Activated CD4-positive, CD25-positive, alpha-beta regulatory T cell treated with anti-CD3 and anti-CD28 coated beads, Interleukin-2, amount 50 U/mL, for 24 hours (primary cell): ENCODE measurements around the gene MARCHF11.

Source experiments
- ATAC-seq, 2 donors: fragments of 150-1000 bp; cut with Tn5 transposase; one replicate each; pipeline ENCODE4 v1.10.0; 2021; ENCODE audit warnings: mild to moderate bottlenecking in 1 of 2, moderate library complexity in 1 of 2

Gene MARCHF11

DNA sequence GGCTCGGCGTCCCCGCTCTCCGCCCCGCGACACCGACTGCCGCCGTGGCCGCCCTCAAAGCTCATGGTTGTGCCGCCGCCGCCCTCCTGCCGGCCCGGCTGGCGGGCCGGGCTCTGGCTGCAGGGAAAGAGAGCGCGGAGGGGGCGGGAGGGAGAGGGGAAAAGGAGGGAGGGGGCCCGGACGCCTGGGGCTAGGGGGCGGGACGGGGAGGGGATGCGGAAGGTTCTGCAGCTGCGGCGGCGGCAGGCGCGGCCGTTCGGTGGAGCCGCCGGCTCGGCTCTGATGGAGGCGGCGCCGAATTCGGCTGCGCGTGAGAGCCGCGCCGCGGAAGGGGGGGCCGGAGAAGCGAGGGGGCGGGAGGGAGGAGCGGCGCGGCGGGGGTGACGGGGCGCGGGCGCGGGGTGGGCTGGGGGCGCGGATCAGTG, at the start of gene MARCHF11:
MARCHF11 (minus strand) TSS at position 281 of the 425 bp plus-strand sequence; CDS start at position 65, 216 bp downstream.
- no peak for ATAC-seq

DNA sequence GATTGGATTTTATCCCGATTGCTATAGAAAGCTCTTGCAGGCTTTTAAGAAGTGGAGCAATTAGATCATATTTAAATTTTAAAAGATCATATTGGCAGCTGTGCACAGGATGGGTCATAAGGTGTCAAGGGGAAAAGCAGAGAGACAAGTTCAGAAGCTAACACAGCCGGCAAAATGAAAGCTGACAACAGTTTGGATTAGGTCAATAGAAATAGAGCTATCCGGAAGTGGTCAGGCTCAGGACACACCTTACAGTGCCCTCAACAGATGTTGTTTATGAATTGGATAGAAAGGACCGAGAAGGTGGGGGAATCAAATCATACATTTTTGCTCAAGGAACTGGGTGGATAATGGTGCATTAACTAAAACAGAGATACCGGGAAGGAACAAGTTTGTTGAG, 46.3 kb upstream of the MARCHF11 start:
- ATAC-seq: no peak

DNA sequence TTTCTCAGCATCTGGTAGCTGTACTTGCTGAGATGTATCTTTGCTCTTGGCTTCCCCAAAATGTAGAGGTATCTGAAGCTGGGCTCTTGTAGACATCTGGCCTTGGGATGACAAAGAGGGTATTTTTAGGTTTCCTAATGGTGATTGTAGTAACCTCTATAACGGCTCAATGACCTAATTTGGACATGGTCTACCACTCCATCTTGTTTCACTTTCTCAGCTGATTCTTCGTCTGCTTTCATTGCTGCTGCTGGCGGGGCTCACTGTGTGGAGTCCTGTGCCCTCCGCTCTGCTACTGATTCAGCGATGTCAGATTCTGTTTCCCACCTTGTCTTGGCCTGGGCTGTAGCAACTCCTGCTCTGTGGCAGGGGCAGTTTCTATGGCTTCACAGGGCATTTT, 12.7 kb upstream of the MARCHF11 start:
- ATAC-seq: no peak

DNA sequence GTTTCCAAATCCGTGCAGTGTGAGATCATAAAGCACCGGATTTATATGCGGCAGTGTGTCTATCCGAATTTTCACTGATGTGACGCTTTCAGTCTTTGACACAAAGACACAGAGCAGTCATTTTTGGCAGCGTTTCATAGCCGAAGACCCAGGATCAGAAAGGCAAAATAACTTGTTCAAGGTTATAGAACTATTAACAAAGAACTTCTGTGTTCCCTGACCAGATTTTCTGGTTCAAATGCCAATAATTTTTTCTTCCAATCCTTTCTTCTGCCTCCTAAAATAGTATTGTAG, 1.1 kb upstream of the MARCHF11 start:
- ATAC-seq: no peak

- ATAC-seq: no peak
These were observed 571 bp upstream of the MARCHF11 start for GRCh38 chr5:16179936-16180788.

GRCh38 chr5:16178745-16179372, 732 bp downstream of the MARCHF11 start:
- ATAC-seq: no peak

DNA sequence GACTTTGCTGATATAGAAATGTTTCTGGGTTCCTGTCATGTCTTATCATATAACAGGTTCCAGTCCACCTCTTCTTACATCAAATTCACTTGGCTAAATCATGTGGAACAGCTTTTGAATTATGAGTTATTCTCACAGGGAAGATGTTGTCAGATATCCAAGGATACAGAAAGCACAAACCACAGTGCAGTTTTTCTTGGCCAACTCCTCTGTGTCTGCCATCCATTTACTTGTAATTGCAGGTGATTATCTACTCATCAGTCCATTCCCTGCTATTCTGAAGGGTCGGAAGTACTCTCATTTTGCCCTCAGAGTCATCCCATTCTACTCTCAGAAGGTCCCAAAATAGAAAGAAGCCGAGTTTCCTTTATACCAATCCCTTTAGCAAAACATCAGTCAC, 10.0 kb downstream of the MARCHF11 start:
- no peak for ATAC-seq

GRCh38 chr5:16160706-16161105, 18.9 kb downstream of the MARCHF11 start:
- no peak for ATAC-seq

GRCh38 chr5:16159636-16160035, 20.0 kb downstream of the MARCHF11 start:
- ATAC-seq: no peak

- ATAC-seq: no peak
These were observed 23.4 kb downstream of the MARCHF11 start for GRCh38 chr5:16156152-16156551.

- no peak for ATAC-seq
These were observed 26.7 kb downstream of the MARCHF11 start for GRCh38 chr5:16152601-16153568.

GRCh38 chr5:16149621-16150020, 30.0 kb downstream of the MARCHF11 start:
- ATAC-seq: no peak

DNA sequence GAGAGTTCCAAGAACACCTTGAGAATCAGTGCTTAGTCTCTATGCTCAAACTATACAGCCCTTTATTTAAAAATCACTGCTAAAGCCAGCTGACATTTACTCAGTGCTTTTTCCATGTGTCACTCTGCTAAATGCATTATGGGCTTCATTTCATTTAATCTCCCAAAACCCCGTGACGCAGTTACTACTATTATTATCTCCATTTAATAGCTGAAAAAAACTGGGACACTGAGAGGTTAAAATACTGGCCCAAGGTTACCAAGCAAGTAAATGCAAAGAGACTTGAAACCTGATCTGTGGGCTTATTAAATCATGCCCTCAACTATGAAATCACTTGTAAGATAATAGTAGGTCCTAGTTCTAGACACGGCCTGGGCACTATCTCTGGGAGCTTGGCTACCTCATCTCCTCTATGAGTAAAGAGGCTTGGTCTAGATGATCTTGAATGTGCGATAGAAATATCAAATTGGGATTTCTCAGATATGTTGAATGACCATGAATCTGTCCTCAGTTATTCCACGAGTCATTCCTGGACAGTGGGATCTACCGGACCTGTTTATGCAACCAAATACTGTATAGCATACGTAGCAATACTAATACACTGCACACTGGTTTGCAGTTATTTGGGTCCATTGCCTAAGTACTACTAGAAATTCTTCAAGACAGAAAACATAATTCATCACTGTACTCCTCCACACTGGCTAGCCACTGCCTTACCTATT, 32.3 kb downstream of the MARCHF11 start:
- ATAC-seq: no peak

DNA sequence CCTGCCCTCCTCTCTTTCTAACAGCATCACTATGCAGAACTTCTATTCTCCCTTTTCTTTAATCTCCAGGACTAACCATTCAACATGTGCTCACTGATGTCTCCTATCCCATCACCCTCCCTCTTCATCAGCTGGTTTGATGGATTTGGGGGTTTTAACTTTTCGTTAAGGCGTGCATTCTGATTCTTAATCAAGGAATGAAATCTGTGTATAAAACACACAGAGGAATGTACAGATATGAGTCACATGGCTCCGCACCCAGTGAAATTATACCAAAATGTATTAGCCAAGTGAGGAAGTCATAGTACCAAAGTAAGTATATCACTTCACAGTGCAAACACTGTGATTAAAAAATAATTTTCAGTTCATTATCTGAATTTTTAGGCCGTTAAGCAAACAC, 35.2 kb downstream of the MARCHF11 start:
- no peak for ATAC-seq

DNA sequence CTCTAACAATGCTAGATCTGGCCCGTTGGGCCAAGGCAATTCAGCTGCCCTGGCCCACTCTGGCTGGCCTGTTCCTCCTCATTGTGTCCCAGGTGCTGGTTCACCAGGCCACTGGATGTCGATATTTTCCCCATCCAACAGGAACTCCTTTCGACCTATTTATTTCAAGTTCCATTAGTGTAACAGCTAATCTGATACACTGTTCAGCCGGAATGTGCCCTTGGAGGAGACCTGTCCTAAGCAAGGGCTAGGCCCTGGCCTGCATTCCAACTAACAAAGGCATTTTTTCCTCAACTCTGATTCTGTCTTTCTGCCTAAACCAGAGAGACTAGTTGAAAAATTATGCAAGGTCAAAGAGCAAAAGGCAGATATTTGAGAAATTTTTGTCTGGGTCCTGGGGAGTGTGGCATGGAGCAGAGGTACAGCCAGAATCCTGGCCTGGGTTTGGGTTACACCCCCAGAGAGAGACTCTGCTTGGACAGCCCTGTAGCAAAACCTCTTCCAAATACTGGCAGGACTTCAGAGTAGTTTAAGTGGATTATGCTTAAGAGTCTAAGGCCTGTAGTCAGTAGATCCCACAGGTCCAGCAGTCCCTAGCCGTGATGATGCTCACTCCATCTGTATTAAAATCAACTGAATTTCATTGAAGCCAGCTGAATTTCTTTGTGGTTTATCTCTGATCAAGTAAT, 36.1 kb downstream of the MARCHF11 start:
- ATAC-seq: no peak

GRCh38 chr5:16140944-16141343, 38.6 kb downstream of the MARCHF11 start:
- no peak for ATAC-seq

DNA sequence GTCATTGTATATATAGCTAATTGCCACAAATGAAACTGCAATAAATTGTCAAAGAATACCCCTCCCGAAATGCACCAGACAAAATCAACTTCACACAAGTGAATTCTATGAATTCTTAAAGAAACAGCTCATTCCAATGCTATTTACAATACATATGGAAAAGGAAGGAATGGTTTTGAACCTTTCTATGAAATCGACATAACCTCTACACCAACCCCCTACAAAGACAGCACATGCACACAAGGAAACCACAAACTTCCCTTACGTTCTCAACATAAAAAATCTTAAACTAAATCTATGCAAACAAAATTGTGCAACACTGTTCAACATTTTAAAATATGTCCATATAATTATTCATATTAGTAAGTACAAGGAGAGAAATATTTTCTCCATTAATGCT, 39.2 kb downstream of the MARCHF11 start:
- ATAC-seq: no peak

GRCh38 chr5:16137177-16137576, 42.4 kb downstream of the MARCHF11 start:
- ATAC-seq: no peak

DNA sequence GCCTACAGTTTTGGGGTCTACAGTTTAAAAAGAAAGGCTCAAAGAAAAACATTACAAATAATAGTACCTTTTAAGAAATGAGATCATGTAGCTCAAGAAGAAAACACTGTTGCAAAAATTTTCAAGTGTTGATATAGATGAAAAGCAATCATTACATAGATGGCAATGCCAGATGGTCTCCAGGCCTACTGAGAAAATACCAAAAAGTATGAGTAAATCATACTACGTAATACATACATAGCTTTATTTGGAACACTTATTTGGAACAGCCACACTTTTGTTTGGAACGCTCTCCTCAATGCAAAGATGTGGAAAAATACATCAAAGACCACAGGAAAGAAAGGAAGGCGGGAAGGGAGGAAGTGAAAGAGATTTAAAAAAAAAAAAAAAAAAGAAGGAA, 44.1 kb downstream of the MARCHF11 start:
- ATAC-seq: no peak

DNA sequence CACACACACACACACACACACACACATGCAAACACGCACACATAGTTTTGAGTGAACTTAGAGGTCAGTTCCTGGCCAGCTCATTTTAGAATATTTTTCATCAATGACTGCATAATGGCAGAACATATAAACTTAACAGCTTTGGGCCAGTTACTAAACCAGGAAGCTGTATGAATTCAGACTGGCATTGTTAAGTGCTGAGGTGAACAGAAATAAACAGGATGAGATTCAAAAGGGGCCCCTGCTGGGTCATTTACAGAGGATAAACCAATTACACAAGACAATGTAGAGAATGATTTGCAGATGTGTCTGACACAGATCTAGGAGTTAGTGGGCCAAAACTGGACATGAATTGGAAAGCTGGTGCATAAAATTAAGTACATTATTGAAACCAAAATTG, 44.6 kb downstream of the MARCHF11 start:
- ATAC-seq: no peak

GRCh38 chr5:16134204-16134603, 45.4 kb downstream of the MARCHF11 start:
- no peak for ATAC-seq

GRCh38 chr5:16131878-16132277, 47.7 kb downstream of the MARCHF11 start:
- no peak for ATAC-seq
